IMR-90 (cell line): ENCODE results near the gene ABL1. TPM values are rescaled to one million over a fixed set of nuclear protein-coding genes. Genes with fewer than 3 reads are reported as not detected.
A peak's percentile ranks its signal among the peaks of the same experiment; 100 is the strongest.

ENCODE experiments used
- ATAC-seq: fragments of 200-7000 bp; cut with Tn5 transposase; 2 replicates; pipeline ENCODE4 v1.9.1; 2020; ENCODE audit warnings: low read depth, mild to moderate bottlenecking, moderate library complexity
- BruUV-seq: library from RNA; stranded (reverse); fragments of 400-500 nt; replicated peaks from 2 replicates; lab custom pipeline; 2021; lab: Mats Ljungman, UMichigan
- CTCF ChIA-PET: fragments of 300-600 bp; formaldehyde crosslinking; extraction: SDS; loops from one replicate; lab custom pipeline; 2021; ENCODE audit warnings: antibody characterized with exemption; lab: Yijun Ruan, JAX
- POLR2A ChIA-PET: fragments of 300-600 bp; sonication (Branson Sonifier 250); formaldehyde crosslinking; loops from one replicate; lab custom pipeline; 2022; ENCODE audit warnings: antibody characterized with exemption; ENCODE audit not compliant: unreplicated experiment; lab: Charles Lee
- DNase-seq: peaks from one replicate; pipeline ENCODE4 v3.0.0; 2013
- H2AFZ ChIP-seq: replicated peaks from 2 replicates; pipeline ENCODE3; 2013; ENCODE audit warnings: low read length, mild to moderate bottlenecking; ENCODE audit not compliant: poor library complexity
- H2AK5ac ChIP-seq: 2 replicates; pipeline ENCODE4 v1.6.1; 2013; ENCODE audit warnings: low read depth, low read length, inconsistent platforms
- H2AK9ac ChIP-seq: replicated peaks from 2 replicates; pipeline ENCODE3; 2013; ENCODE audit warnings: mild to moderate bottlenecking, low read depth, low read length, moderate library complexity; ENCODE audit not compliant: poor library complexity
- H2BK120ac ChIP-seq: 2 replicates; pipeline ENCODE4 v1.6.1; 2013; ENCODE audit warnings: low read depth, low read length, inconsistent platforms
- H2BK15ac ChIP-seq: 3 replicates; pipeline ENCODE4 v1.6.1; 2013; ENCODE audit warnings: low read depth, low read length, inconsistent platforms
- H2BK20ac ChIP-seq: 2 replicates; pipeline ENCODE4 v1.6.1; 2013; ENCODE audit warnings: low read depth, mild to moderate bottlenecking, inconsistent platforms, low read length, moderate library complexity
- H2BK5ac ChIP-seq: 2 replicates; pipeline ENCODE4 v1.6.1; 2013; ENCODE audit warnings: mild to moderate bottlenecking, low read depth, low read length, inconsistent platforms; ENCODE audit not compliant: poor library complexity, severe bottlenecking
- H3K14ac ChIP-seq: replicated peaks from 2 replicates; pipeline ENCODE4 v1.6.1; 2013; ENCODE audit warnings: low read depth, low read length, inconsistent platforms
- H3K18ac ChIP-seq: 2 replicates; pipeline ENCODE4 v1.6.1; 2013; ENCODE audit warnings: low read depth, low read length, control low read depth
- H3K23ac ChIP-seq: 2 replicates; pipeline ENCODE4 v1.6.1; 2013; ENCODE audit warnings: low read depth, low read length, inconsistent platforms
- H3K27ac ChIP-seq: 2 replicates; pipeline ENCODE4 v1.5.1; 2013; ENCODE audit warnings: mild to moderate bottlenecking, control low read depth, low read length; ENCODE audit not compliant: insufficient read depth
- H3K27me3 ChIP-seq: 2 replicates; pipeline ENCODE4 v1.6.1; 2013; ENCODE audit warnings: low read length; ENCODE audit not compliant: control insufficient read depth, insufficient read depth
- H3K36me3 ChIP-seq: 2 replicates; pipeline ENCODE4 v1.6.1; 2013; ENCODE audit warnings: low read length, mixed read lengths; ENCODE audit not compliant: control insufficient read depth, insufficient read depth
- H3K4ac ChIP-seq: 2 replicates; pipeline ENCODE4 v1.6.1; 2013; ENCODE audit warnings: low read depth, low read length, inconsistent platforms
- H3K4me1 ChIP-seq: 2 replicates; pipeline ENCODE4 v1.6.1; 2013; ENCODE audit warnings: low read length, mixed read lengths; ENCODE audit not compliant: control insufficient read depth, insufficient read depth
- H3K4me2 ChIP-seq: 2 replicates; pipeline ENCODE4 v1.6.1; 2013; ENCODE audit warnings: low read depth, mild to moderate bottlenecking, control low read depth, low read length, moderate library complexity
- H3K4me3 ChIP-seq: 2 replicates; pipeline ENCODE4 v1.5.1; 2013; ENCODE audit warnings: low read depth, mild to moderate bottlenecking, control low read depth, low read length, moderate library complexity; ENCODE audit not compliant: insufficient read depth
- H3K56ac ChIP-seq: 2 replicates; pipeline ENCODE4 v1.6.1; 2013; ENCODE audit warnings: low read length, inconsistent platforms; ENCODE audit not compliant: insufficient read depth; ENCODE audit errors: extremely low read depth
- H3K79me1 ChIP-seq, 2 experiments: 2 replicates each; pipeline ENCODE4 v1.6.1; 2013; ENCODE audit warnings: low read length in 2 of 2, inconsistent platforms in 1 of 2, low read depth in 1 of 2
- H3K9ac ChIP-seq: 2 replicates; pipeline ENCODE4 v1.6.1; 2013; ENCODE audit warnings: low read depth, low read length, control low read depth
- H3K9me1 ChIP-seq: 2 replicates; pipeline ENCODE4 v1.6.1; 2013; ENCODE audit warnings: low read length, inconsistent platforms; ENCODE audit not compliant: insufficient read depth
- H3K9me3 ChIP-seq: 2 replicates; pipeline ENCODE4 v1.6.1; 2013; ENCODE audit warnings: low read length; ENCODE audit not compliant: control insufficient read depth, insufficient read depth
- H4K20me1 ChIP-seq: 2 replicates; pipeline ENCODE4 v1.6.1; 2013; ENCODE audit warnings: low read length, inconsistent platforms; ENCODE audit not compliant: insufficient read depth
- H4K5ac ChIP-seq: 2 replicates; pipeline ENCODE4 v1.6.1; 2013; ENCODE audit warnings: mild to moderate bottlenecking, low read depth, low read length, control low read depth
- H4K8ac ChIP-seq, 2 experiments: 2 replicates each; pipeline ENCODE4 v1.6.1; 2013; ENCODE audit warnings: low read depth in 2 of 2, low read length in 2 of 2, control low read depth in 1 of 2, inconsistent platforms in 1 of 2
- H4K91ac ChIP-seq: 2 replicates; pipeline ENCODE4 v1.6.1; 2013; ENCODE audit warnings: low read depth, low read length, inconsistent platforms; ENCODE audit not compliant: insufficient read depth
- BHLHE40 ChIP-seq: fragments of 150-350 bp; IDR thresholded peaks from 2 replicates; pipeline ENCODE4 v1.6.1; 2016; ENCODE audit warnings: mild to moderate bottlenecking, low read depth, low read length
- CEBPB ChIP-seq: IDR thresholded peaks from 2 replicates; pipeline ENCODE4 v1.6.1; 2012; ENCODE audit warnings: low read depth, low read length, improper control_type of control experiment
- CHD1 ChIP-seq: IDR thresholded peaks from 2 replicates; pipeline ENCODE4 v1.6.1; 2012; ENCODE audit warnings: low read depth, low read length, improper control_type of control experiment
- CTCF ChIP-seq: conservative IDR thresholded peaks from 2 replicates; pipeline ENCODE4 v1.5.1; 2012; ENCODE audit warnings: mild to moderate bottlenecking, low read depth, low read length, improper control_type of control experiment
- FOS ChIP-seq: fragments of 150-350 bp; IDR thresholded peaks from 2 replicates; pipeline ENCODE4 v1.6.1; 2016; ENCODE audit warnings: low read depth, low read length
- MAFK ChIP-seq: IDR thresholded peaks from 2 replicates; pipeline ENCODE4 v1.6.1; 2012; ENCODE audit warnings: low read depth, low read length, improper control_type of control experiment
- MAZ ChIP-seq: IDR thresholded peaks from 2 replicates; pipeline ENCODE4 v1.6.1; 2012; ENCODE audit warnings: low read depth, mild to moderate bottlenecking, low read length, improper control_type of control experiment, moderate library complexity, borderline replicate concordance
- MXI1 ChIP-seq: IDR thresholded peaks from 2 replicates; pipeline ENCODE4 v1.6.1; 2012; ENCODE audit warnings: low read depth, mild to moderate bottlenecking, low read length, moderate library complexity, borderline replicate concordance
- NFE2L2 ChIP-seq: fragments of 150-350 bp; IDR thresholded peaks from 2 replicates; pipeline ENCODE4 v1.6.1; 2016; ENCODE audit warnings: low read depth, mild to moderate bottlenecking, low read length
- POLR2A ChIP-seq: IDR thresholded peaks from 2 replicates; pipeline ENCODE4 v1.6.1; 2012; ENCODE audit warnings: mild to moderate bottlenecking, low read depth, low read length
- RAD21 ChIP-seq: IDR thresholded peaks from 2 replicates; pipeline ENCODE4 v1.6.1; 2012; ENCODE audit warnings: low read length, improper control_type of control experiment
- RCOR1 ChIP-seq: IDR thresholded peaks from 2 replicates; pipeline ENCODE4 v1.6.1; 2012; ENCODE audit warnings: mild to moderate bottlenecking, low read length, improper control_type of control experiment; ENCODE audit not compliant: insufficient replicate concordance
- RFX5 ChIP-seq: IDR thresholded peaks from 2 replicates; pipeline ENCODE4 v1.8.0; 2012; ENCODE audit warnings: low read depth, mild to moderate bottlenecking, low read length, moderate library complexity
- SMC3 ChIP-seq: fragments of 150-350 bp; IDR thresholded peaks from 2 replicates; pipeline ENCODE4 v1.6.1; 2016; ENCODE audit warnings: low read depth, mild to moderate bottlenecking, antibody characterized with exemption, low read length, moderate library complexity
- USF2 ChIP-seq: fragments of 150-350 bp; IDR thresholded peaks from 2 replicates; pipeline ENCODE4 v1.6.1; 2017; ENCODE audit warnings: mild to moderate bottlenecking, antibody characterized with exemption, low read length, low read depth
- WGBS, 2 experiments: methylation state at CpG; one replicate each; pipeline versions ENCODE4 v1.1.5 to v1.1.7; 2013; ENCODE audit warnings: missing lambda C conversion rate in 2 of 2; ENCODE audit not compliant: insufficient read length in 1 of 2; ENCODE audit errors: extremely low coverage in 2 of 2; 5-methylcytosine and 5-hydroxymethylcytosine counted together
- dilution Hi-C: fragments of 300-500 bp; cut with HindIII; formaldehyde crosslinking; loops from one replicate; pipeline ENCODE4 v1.14.3; 2018; ENCODE audit warnings: low sequenced_read_pairs; ENCODE audit not compliant: unreplicated experiment
- in situ Hi-C: fragments of 300-500 bp; cut with MboI; formaldehyde crosslinking; loops from 3 replicates; pipeline ENCODE4 v1.14.3; 2019; ENCODE audit warnings: low sequenced_read_pairs, inconsistent platforms, mixed read lengths
- intact Hi-C: fragments of 100-400 bp; cut with micrococcal nuclease; formaldehyde crosslinking; loops from 2 replicates; pipeline ENCODE4 v1.10.0; 2022
- polyA plus RNA-seq, 3 experiments: library from polyadenylated mRNA; depleted of rRNA; stranded (reverse); fragments of >200 nt; gene quantifications; 2 replicates each; pipeline ENCODE4 v1.2.3, GENCODE V29; 2012; ENCODE audit warnings: low replicate concordance in 1 of 3
- total RNA-seq: library from RNA; depleted of rRNA; stranded (reverse); fragments of >200 nt; gene quantifications from 2 replicates; pipeline ENCODE4 v1.2.3, GENCODE V29; 2012
- TF ChIP-seq, protein P1 (sequence below): fragments of 150-350 bp; IDR thresholded peaks from 2 replicates; pipeline ENCODE4 v1.6.1; 2016; ENCODE audit warnings: low read depth, mild to moderate bottlenecking, low read length, moderate library complexity, borderline replicate concordance

Gene ABL1
- total and polyA plus RNA-seq, 2 of the 4 experiments (the other 2 are of a cell fraction) = 33.7 to 49.1 TPM

- no peak overlapping the region for H3K14ac ChIP-seq
- no peak overlapping the region for H2BK5ac ChIP-seq
- CTCF ChIA-PET = interaction anchor here (1.4 kb wide), 1 partner anchor 64 kb away, joined by 4 read pairs; no protein-coding TSS in a partner anchor
- peaks cover 35% of the 10 kb centered on the region for H3K4me1 ChIP-seq
- H3K9me3 ChIP-seq = no peaks in the 10 kb centered on the region
- H3K36me3 ChIP-seq = no peaks in the 10 kb centered on the region
- peak overlapping the region; percentile 57; the same call in 1 of the 2 replicates for H2BK20ac ChIP-seq
- in situ Hi-C loops = no loop called here
- H3K9ac ChIP-seq = no peak overlapping the region
- H2AK5ac ChIP-seq = peak overlapping the region; percentile 82; the same call in 1 of the 2 replicates
- H4K5ac ChIP-seq = no peak overlapping the region
- H3K4ac ChIP-seq = no peak overlapping the region
- peaks cover 7% of the 10 kb centered on the region; the same call in 1 of the 2 replicates for H3K9me1 ChIP-seq
- 94% methylated on average over 6 of the region's 11 CpGs; no CpG with 5 or more reads in 1 of the 2 experiments for WGBS, 2 experiments
- no peak overlapping the region for H3K4me3 ChIP-seq
- no peak for DNase-seq
- no TSS peak for BruUV-seq
- peaks cover 1% of the 10 kb centered on the region; the same call in 1 of the 2 replicates for H3K27me3 ChIP-seq
- intact Hi-C loops = no loop called here
- no peak overlapping the region for H4K8ac ChIP-seq
- POLR2A ChIA-PET = no interaction called here
- dilution Hi-C loops = no loop called here
- TF ChIP-seq MXI1 (no peak), NFE2L2 (no peak), MAFK (no peak), USF2 (no peak), CEBPB (no peak), SMC3 (no peak), CTCF (no peak), CHD1 (no peak), BHLHE40 (no peak), RCOR1 (no peak), POLR2A (no peak), FOS (no peak), RFX5 (no peak), RAD21 (no peak), MAZ (no peak)
- TF ChIP-seq, protein P1, sequence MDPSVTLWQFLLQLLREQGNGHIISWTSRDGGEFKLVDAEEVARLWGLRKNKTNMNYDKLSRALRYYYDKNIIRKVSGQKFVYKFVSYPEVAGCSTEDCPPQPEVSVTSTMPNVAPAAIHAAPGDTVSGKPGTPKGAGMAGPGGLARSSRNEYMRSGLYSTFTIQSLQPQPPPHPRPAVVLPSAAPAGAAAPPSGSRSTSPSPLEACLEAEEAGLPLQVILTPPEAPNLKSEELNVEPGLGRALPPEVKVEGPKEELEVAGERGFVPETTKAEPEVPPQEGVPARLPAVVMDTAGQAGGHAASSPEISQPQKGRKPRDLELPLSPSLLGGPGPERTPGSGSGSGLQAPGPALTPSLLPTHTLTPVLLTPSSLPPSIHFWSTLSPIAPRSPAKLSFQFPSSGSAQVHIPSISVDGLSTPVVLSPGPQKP = no peak
- H3K27ac ChIP-seq = no peak overlapping the region
- H4K91ac ChIP-seq = peak overlapping the region; percentile 73; the same call in 1 of the 2 replicates
- H3K18ac ChIP-seq = no peak overlapping the region
- ATAC-seq = no peak
- H3K4me2 ChIP-seq = no peak overlapping the region
- H2AFZ ChIP-seq = no peak overlapping the region
- no peak overlapping the region for H3K23ac ChIP-seq
- peak overlapping the region; percentile 68; the same call in 1 of the 2 replicates for H2BK120ac ChIP-seq
- H3K56ac ChIP-seq = no peak overlapping the region
- no peak overlapping the region for H2BK15ac ChIP-seq
- no peak overlapping the region for H2AK9ac ChIP-seq
- 0 out of 4 replicates have a peak, but pooled peaks cover 0 to 3% of the 10 kb centered on the region in 2 experiments for H3K79me1 ChIP-seq
- peaks cover 4% of the 10 kb centered on the region; the same call in 1 of the 2 replicates for H4K20me1 ChIP-seq
Measured at GRCh38 chr9:130934246-130934645, 99.2 kb downstream of the ABL1 start.
